KMS-11 (cell line): ENCODE data around the gene CD38.

Experiments used
- H2AFZ ChIP-seq: fragments of 200-600 bp; sonication (generic); 2 replicates; pipeline ENCODE4 v1.6.1; 2016; ENCODE audit warnings: antibody characterized with exemption, mixed run types, low read depth
- H3K27ac ChIP-seq: fragments of 200-600 bp; sonication (generic); 2 replicates; pipeline ENCODE4 v1.6.1; 2016; ENCODE audit warnings: mild to moderate bottlenecking, mixed run types
- H3K27me3 ChIP-seq: fragments of 200-600 bp; sonication (generic); 2 replicates; pipeline ENCODE4 v1.6.1; 2017; ENCODE audit warnings: mild to moderate bottlenecking, low read depth, mixed run types, moderate library complexity; ENCODE audit not compliant: insufficient read depth
- H3K36me3 ChIP-seq: fragments of 200-600 bp; sonication (generic); 2 replicates; pipeline ENCODE4 v1.6.1; 2017; ENCODE audit warnings: mild to moderate bottlenecking, mixed run types; ENCODE audit not compliant: insufficient read depth
- H3K4me1 ChIP-seq: fragments of 200-600 bp; sonication (generic); 2 replicates; pipeline ENCODE4 v1.6.1; 2016; ENCODE audit warnings: mild to moderate bottlenecking, low read depth, mixed run types; ENCODE audit not compliant: poor library complexity, severe bottlenecking
- H3K4me2 ChIP-seq: fragments of 200-600 bp; sonication (generic); 2 replicates; pipeline ENCODE4 v1.7.0; 2016; ENCODE audit warnings: mild to moderate bottlenecking, mixed run types
- H3K4me3 ChIP-seq: fragments of 200-600 bp; sonication (generic); IDR thresholded peaks from 2 replicates; pipeline ENCODE4 v1.6.1; 2017; ENCODE audit warnings: low read depth, low read length, mixed read lengths; ENCODE audit not compliant: insufficient read depth
- H3K79me2 ChIP-seq: fragments of 200-600 bp; sonication (generic); 2 replicates; pipeline ENCODE4 v1.6.1; 2016; ENCODE audit warnings: low read depth, mixed run types; ENCODE audit not compliant: insufficient read depth
- H3K9ac ChIP-seq: fragments of 200-600 bp; sonication (generic); 2 replicates; pipeline ENCODE4 v1.6.1; 2016; ENCODE audit warnings: mild to moderate bottlenecking, mixed run types
- H4K20me1 ChIP-seq: fragments of 200-600 bp; sonication (generic); 2 replicates; pipeline ENCODE4 v1.6.1; 2016; ENCODE audit warnings: mild to moderate bottlenecking, mixed run types; ENCODE audit not compliant: insufficient read depth
- TF ChIP-seq, protein P1 (sequence below): fragments of 200-600 bp; sonication (generic); conservative IDR thresholded peaks from 2 replicates; pipeline ENCODE4 v1.6.1; 2017; ENCODE audit warnings: low read depth, mild to moderate bottlenecking, antibody characterized with exemption, low read length, moderate library complexity, mixed read lengths

The CD38 gene

DNA sequence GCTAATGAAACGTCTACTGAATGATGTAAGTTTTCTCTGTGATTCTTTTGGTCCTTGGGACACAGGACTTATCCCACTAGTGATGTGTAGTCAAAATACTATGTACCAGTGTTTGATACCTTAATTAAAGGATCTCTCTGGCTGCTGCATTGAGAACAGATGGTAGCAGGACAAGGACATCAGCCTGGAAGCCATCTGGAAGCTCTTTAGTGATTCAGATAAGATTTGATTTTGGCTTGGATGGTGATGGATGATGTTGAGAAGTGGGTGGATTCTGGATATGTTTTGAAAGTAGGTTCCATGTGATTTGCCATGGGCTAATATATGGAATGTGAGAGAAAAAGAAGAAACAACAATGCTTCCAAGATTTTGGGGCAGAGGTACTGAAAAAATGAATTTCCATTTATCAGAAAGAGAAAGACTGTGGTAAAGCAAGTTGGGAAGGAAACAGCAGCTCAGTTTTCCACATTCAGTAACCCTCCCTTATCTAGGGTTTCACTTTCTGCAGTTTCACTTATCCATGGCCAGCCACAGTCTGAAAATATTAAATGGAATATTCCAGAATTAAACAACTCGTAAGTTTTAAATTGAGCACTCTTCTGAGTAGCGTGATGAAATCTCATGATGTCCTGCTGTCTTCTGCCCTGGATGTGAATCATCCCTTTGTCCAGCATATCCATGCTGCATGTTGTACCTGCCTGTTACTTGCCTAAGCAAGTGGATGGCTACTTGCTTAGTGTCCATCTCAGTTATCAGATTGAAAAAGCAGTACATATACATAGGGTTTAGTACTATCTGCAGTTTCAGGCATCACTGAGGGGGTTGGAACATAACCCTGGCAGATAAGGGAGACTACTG is 15.6 kb downstream of the CD38 start:
- Histone ChIP-seq H3K4me2 (no peak overlapping the region), H3K4me1 (no peaks in the 10 kb centered on the region), H3K4me3 (no peak overlapping the region), H3K36me3 (no peaks in the 10 kb centered on the region), H3K9ac (no peak overlapping the region), H3K27ac (no peak overlapping the region), H4K20me1 (no peaks in the 10 kb centered on the region), H3K27me3 (no peaks in the 10 kb centered on the region), H3K79me2 (no peaks in the 10 kb centered on the region), H2AFZ (no peak overlapping the region)
- TF ChIP-seq, protein P1, sequence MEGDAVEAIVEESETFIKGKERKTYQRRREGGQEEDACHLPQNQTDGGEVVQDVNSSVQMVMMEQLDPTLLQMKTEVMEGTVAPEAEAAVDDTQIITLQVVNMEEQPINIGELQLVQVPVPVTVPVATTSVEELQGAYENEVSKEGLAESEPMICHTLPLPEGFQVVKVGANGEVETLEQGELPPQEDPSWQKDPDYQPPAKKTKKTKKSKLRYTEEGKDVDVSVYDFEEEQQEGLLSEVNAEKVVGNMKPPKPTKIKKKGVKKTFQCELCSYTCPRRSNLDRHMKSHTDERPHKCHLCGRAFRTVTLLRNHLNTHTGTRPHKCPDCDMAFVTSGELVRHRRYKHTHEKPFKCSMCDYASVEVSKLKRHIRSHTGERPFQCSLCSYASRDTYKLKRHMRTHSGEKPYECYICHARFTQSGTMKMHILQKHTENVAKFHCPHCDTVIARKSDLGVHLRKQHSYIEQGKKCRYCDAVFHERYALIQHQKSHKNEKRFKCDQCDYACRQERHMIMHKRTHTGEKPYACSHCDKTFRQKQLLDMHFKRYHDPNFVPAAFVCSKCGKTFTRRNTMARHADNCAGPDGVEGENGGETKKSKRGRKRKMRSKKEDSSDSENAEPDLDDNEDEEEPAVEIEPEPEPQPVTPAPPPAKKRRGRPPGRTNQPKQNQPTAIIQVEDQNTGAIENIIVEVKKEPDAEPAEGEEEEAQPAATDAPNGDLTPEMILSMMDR = no peak

GRCh38 chr4:15794426-15794825 is 16.3 kb downstream of the CD38 start:
- TF ChIP-seq, protein P1 = no peak
- Histone ChIP-seq H3K4me2 (no peak overlapping the region), H3K27ac (no peak overlapping the region), H3K4me1 (no peaks in the 10 kb centered on the region), H3K27me3 (no peaks in the 10 kb centered on the region), H3K36me3 (no peaks in the 10 kb centered on the region), H3K9ac (no peak overlapping the region), H3K79me2 (no peaks in the 10 kb centered on the region), H2AFZ (no peak overlapping the region), H4K20me1 (no peaks in the 10 kb centered on the region), H3K4me3 (no peak overlapping the region)

DNA sequence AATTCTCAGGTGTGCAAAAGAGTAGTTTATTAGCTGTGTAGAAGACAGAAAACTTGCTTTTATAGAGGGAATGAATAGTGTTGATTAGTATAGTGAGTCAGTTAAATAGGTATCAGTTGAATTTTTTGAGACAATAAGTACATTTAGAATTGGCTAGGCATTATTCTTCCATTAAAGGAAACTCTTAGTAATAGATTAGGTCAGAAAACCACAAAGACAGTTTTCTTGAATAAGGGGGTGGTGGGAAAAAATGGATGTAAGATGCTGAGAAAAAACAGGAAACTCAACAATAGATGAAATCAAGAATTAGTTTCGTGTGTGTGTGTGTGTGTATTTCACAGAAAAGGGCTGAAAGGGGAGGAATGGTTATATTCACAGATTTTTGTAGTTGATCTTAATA is 16.8 kb downstream of the CD38 start:
- Histone ChIP-seq H3K4me2 (no peak overlapping the region), H3K4me3 (no peak overlapping the region), H3K9ac (no peak overlapping the region), H4K20me1 (no peaks in the 10 kb centered on the region), H3K27me3 (no peaks in the 10 kb centered on the region), H3K27ac (no peak overlapping the region), H3K79me2 (no peaks in the 10 kb centered on the region), H2AFZ (no peak overlapping the region), H3K36me3 (no peaks in the 10 kb centered on the region), H3K4me1 (no peaks in the 10 kb centered on the region)
- TF ChIP-seq, protein P1 = no peak

DNA sequence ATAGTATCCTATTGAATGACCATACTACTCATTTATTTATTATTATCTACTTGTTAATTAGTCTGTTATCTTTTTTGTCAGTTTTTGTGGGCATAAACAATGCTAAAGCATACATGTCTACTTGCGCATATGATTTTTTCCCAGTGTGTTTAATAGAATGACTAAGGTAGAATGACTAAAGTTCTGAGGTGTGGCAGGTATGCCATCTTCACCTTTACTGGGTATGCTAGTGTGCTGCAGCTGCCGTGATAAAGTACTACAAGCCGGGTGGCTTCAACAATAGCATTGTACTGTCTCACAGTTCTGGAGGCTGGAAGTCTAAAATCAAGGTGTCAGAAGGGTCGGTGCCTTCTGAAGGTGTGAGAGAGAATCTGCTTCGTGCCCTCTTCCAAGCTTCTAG is 19.2 kb downstream of the CD38 start:
- H2AFZ ChIP-seq = no peak overlapping the region
- H3K79me2 ChIP-seq = no peaks in the 10 kb centered on the region
- TF ChIP-seq, protein P1 = no peak
- no peak overlapping the region for H3K4me3 ChIP-seq
- H3K36me3 ChIP-seq = no peaks in the 10 kb centered on the region
- H3K27ac ChIP-seq = no peak overlapping the region
- peaks cover 6% of the 10 kb centered on the region for H3K4me1 ChIP-seq
- no peaks in the 10 kb centered on the region for H4K20me1 ChIP-seq
- no peak overlapping the region for H3K9ac ChIP-seq
- no peaks in the 10 kb centered on the region for H3K27me3 ChIP-seq
- H3K4me2 ChIP-seq = no peak overlapping the region
